GM23338 (cell line): ENCODE data around the gene RUBCN.
"Not testable (repeated sequence)": the region's sequence is repeated elsewhere in the genome, so short reads cannot be mapped to it uniquely, and the experiment has no call there.

Experiments
- CTCF ChIP-seq, 2 experiments: fragments of 200-600 bp in 1 of 2; sonication (generic) in 1 of 2; conservative IDR thresholded peaks; 2 replicates each; pipeline versions ENCODE4 v1.5.1 to v1.6.1; 2016 to 2017; ENCODE audit warnings: antibody characterized with exemption in 2 of 2, low read depth in 2 of 2, mild to moderate bottlenecking in 2 of 2, moderate library complexity in 1 of 2
- POLR2AphosphoS5 ChIP-seq: IDR thresholded peaks from 2 replicates; pipeline ENCODE4 v1.6.1; 2016; ENCODE audit warnings: antibody characterized with exemption, low read depth

GRCh38 chr3:197627158-197627771 is 109.4 kb downstream of the RUBCN start:
- TF ChIP-seq CTCF (conservative IDR thresholded peaks at IDR 0.05; ENCODE audit: low read depth in 2 of 2); POLR2AphosphoS5: not testable (repeated sequence)
